SH-SY5Y (cell line): ENCODE results near the gene ARHGAP6.

ENCODE experiments used
- GATA2 ChIP-seq: IDR thresholded peaks from 2 replicates; pipeline ENCODE4 v1.6.1; 2011; ENCODE audit warnings: mild to moderate bottlenecking, low read depth, low read length
- GATA3 ChIP-seq: IDR thresholded peaks from 2 replicates; pipeline ENCODE4 v1.6.1; 2011; ENCODE audit warnings: low read depth, mild to moderate bottlenecking, low read length, moderate library complexity

DNA sequence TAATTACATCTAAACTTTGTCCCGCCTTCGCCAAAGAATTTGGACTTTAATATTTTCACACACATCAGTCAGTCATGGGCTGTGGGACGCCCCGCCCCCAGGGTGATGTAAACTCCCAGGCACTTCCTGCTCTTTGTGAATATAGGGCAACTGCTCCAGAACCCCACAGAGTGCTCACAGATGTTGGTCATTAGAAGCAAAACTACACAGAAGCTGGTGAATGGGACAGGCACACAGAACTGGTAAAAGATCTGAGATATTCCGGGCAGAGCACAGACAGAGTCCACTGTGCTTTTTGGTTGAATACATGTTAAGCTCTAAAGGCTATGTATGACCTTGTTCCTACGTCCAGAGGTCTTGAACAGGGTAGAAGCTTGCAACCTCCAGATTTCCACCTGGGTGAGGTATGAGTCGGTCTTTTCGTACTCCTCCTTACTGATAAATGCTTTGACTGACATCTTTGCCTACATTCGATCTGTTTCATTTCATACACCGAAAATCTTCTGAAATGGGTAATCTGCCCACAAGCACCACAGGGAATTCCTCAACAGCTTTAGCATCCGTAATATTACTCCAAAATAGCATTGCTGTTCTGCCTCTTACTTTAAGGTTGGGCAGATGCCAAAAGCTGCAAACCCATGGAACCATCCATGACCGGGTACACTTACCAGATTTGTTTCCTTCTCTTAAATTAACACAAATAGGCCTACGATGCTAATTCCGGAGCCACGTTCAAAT, 227.9 kb downstream of the ARHGAP6 start:
- TF ChIP-seq GATA2 = no peak
- TF ChIP-seq GATA3 = no peak
